Prostate gland (tissue), 2 donors: ENCODE results near the gene ZMIZ1. TPM values are rescaled to one million over a fixed set of nuclear protein-coding genes. Genes with fewer than 3 reads are reported as not detected.

Experiments used
- DNase-seq: peaks from one replicate; pipeline ENCODE4 v3.0.0-alpha.2; 2019; ENCODE audit warnings: low spot score
- H3K27ac ChIP-seq, 2 donors: fragments of 200-600 bp; sonication (generic); 2 replicates each; pipeline ENCODE4 v1.5.1; 2017 to 2019
- H3K27me3 ChIP-seq: fragments of 200-600 bp; sonication (generic); replicated peaks from 2 replicates; pipeline ENCODE4 v1.5.1; 2019; ENCODE audit not compliant: insufficient read depth
- H3K36me3 ChIP-seq, 2 donors: fragments of 200-600 bp; sonication (generic); 1 replicate in 1 of 2; 2 replicates in 1 of 2; pipeline versions ENCODE4 v1.5.1 to v1.8.1; 2017 to 2019
- H3K4me1 ChIP-seq: fragments of 200-600 bp; sonication (generic); replicated peaks from 2 replicates; pipeline ENCODE4 v1.5.1; 2019
- H3K4me3 ChIP-seq, 2 donors: fragments of 200-600 bp; sonication (generic); 2 replicates each; pipeline ENCODE4 v1.5.1; 2017 to 2019
- H3K9me3 ChIP-seq: fragments of 200-600 bp; sonication (generic); 2 replicates; pipeline ENCODE4 v1.5.1; 2017
- POLR2A ChIP-seq: fragments of 450-650 bp; IDR thresholded peaks from one replicate; pipeline ENCODE4 v1.6.1; 2016; ENCODE audit warnings: antibody characterized with exemption, mild to moderate bottlenecking
- POLR2AphosphoS5 ChIP-seq: sonication (generic); formaldehyde crosslinking; IDR thresholded peaks from one replicate; pipeline ENCODE4 v1.6.1; 2017; ENCODE audit warnings: antibody characterized with exemption
- WGBS: methylation state at CpG from one replicate; pipeline ENCODE4 v1.1.5; 2018; 5-methylcytosine and 5-hydroxymethylcytosine counted together
- intact Hi-C: fragments of 100-400 bp; cut with DNase I; formaldehyde crosslinking; loops from one replicate; pipeline ENCODE4 v1.14.2; 2022
- total RNA-seq, 2 donors: library from RNA; depleted of rRNA; stranded (reverse); fragments of >200 nt; gene quantifications; one replicate each; pipeline ENCODE4 v1.1.0, GENCODE V29; 2016
- TF ChIP-seq, protein P1 (sequence below), 4 experiments: fragments of 200-600 bp in 2 of 4; fragments of 450-650 bp in 2 of 4; sonication (generic) in 2 of 4; IDR thresholded peaks; 1 replicate in 3 of 4; 2 replicates in 1 of 4; pipeline ENCODE4 v1.5.1; 2016 to 2019; ENCODE audit warnings: antibody characterized with exemption in 4 of 4, mild to moderate bottlenecking in 2 of 4, moderate library complexity in 2 of 4

The ZMIZ1 gene
- total RNA-seq, 2 donors from 2014 or later = 69.6 to 78.5 TPM

DNA sequence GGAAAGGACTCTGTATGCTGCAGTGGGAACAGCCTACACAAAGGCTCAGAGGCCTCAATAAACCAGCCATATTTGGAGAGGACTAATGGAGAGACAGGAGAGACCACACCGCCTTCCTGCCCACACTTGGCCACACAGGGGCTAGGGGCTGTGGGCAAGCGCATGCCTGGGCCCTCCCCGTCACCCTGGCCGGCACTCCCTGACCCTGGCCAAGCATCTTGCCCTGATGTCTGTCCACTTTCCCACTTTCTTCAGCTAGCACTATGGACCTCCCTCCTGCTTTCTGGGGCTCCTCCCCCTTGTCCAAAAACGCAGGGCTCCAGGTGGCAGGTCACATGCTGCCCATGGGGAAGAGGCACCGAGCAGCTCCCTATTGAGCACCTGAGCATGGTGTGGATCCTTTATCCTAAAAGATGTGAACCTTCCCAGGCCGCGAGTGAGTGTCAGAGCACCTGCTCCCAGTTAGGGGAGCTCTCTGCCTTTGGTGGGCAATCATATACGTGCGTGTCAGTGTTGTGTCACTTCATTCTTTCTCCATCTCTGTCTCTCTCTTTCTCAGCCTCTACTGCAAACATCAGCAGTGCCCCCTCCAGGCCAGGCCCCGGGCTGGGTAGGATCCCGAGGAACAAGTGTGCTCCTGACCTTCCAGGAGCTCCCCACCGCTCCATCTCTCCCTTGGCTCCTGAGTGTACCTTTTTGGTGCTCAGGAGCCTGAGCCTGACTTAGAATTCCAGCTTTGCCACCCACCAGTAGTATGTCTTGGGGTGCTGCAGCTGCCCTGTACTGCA lies 74.0 kb downstream of the ZMIZ1 start:
- Histone ChIP-seq H3K27me3 (no peaks in the 10 kb centered on the region), H3K4me1 (peaks cover 26% of the 10 kb centered on the region), H3K36me3 (no peaks in the 10 kb centered on the region), H3K9me3 (no peaks in the 10 kb centered on the region), H3K27ac (no peak overlapping the region), H3K4me3 (no peak overlapping the region)
- DNase-seq = no peak
- WGBS = 82% methylated on average over 13 of the region's 13 CpGs
- intact Hi-C loops = no loop called here
- no peak for TF ChIP-seq POLR2A
- TF ChIP-seq POLR2AphosphoS5 = no peak
- TF ChIP-seq, protein P1, sequence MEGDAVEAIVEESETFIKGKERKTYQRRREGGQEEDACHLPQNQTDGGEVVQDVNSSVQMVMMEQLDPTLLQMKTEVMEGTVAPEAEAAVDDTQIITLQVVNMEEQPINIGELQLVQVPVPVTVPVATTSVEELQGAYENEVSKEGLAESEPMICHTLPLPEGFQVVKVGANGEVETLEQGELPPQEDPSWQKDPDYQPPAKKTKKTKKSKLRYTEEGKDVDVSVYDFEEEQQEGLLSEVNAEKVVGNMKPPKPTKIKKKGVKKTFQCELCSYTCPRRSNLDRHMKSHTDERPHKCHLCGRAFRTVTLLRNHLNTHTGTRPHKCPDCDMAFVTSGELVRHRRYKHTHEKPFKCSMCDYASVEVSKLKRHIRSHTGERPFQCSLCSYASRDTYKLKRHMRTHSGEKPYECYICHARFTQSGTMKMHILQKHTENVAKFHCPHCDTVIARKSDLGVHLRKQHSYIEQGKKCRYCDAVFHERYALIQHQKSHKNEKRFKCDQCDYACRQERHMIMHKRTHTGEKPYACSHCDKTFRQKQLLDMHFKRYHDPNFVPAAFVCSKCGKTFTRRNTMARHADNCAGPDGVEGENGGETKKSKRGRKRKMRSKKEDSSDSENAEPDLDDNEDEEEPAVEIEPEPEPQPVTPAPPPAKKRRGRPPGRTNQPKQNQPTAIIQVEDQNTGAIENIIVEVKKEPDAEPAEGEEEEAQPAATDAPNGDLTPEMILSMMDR (IDR thresholded peaks at IDR 0.05) = no peak

DNA sequence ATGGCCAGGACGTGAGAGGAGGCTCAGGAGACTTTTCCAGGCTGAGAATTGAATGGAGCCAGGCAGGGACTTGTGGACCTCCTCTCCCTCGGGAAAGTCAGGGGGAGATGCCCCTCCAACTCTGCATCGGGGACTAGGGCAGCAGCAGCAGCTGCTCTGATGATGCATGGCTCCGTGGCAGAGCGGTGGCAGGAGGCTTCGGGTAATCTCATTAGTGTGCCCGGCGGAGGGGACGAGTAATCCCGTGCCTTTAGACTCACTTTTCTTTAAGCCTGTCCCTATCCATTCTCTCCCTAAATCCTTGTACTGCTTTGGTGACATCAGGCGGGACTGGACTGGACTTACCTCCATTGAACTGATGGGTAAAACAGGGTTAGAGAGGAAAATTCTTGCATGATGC lies 75.1 kb downstream of the ZMIZ1 start:
- DNase-seq = no peak
- H3K4me1 ChIP-seq = peaks cover 36% of the 10 kb centered on the region
- intact Hi-C loops = no loop called here
- H3K36me3 ChIP-seq = no peaks in the 10 kb centered on the region
- no peaks in the 10 kb centered on the region for H3K9me3 ChIP-seq
- no peak overlapping the region for H3K4me3 ChIP-seq
- H3K27me3 ChIP-seq = no peaks in the 10 kb centered on the region
- no peak overlapping the region for H3K27ac ChIP-seq
- TF ChIP-seq, protein P1 (IDR thresholded peaks at IDR 0.05) = no peak
- TF ChIP-seq POLR2A (no peak), POLR2AphosphoS5 (no peak)
- WGBS = 88% methylated on average over 11 of the region's 11 CpGs

DNA sequence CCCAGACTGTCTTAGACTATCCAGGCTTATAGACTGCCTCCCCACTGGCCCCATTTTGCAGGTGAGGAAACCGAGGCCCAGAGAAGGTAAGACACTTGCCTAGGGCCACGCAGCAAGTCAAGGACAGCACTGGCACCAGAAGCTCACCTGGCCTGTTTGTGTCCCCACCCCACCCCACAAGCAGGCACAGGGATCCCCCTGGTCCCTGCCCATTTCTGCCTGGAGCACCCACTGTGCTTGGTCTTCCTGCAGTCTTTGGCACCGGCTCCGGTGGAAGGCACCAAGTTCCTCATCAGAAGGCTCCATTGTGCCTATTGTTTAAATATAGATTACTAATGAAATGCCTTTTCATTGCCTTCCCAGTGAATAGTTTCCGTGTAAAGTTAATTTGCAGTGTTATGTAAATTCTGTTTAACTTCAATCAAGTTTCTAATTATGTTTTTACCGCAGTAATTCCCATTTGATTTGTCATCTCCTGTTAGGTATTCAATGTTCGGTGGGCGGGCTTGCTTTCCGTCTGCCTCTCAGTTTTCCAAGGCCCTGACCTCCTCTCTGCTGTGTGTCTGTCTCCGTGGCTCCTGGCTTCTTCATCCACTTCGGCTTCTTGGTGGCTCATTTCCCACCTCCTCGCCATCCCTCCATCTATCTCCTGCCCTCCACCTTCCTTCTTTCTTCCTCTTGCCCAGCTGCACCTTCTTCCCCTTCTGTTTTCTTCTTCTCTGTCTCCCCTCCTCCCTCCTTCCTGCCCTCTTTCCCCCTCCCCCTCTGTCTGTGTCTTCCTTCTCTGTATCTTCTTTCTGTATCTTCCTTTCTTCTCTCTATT lies 75.8 kb downstream of the ZMIZ1 start:
- Histone ChIP-seq H3K4me3 (no peak overlapping the region), H3K27ac (no peak overlapping the region), H3K9me3 (no peaks in the 10 kb centered on the region), H3K27me3 (no peaks in the 10 kb centered on the region), H3K4me1 (peaks cover 43% of the 10 kb centered on the region), H3K36me3 (no peaks in the 10 kb centered on the region)
- intact Hi-C loops = no loop called here
- DNase-seq = no peak
- 64% methylated on average over 12 of the region's 12 CpGs for WGBS
- TF ChIP-seq POLR2AphosphoS5 (no peak), POLR2A (no peak)
- TF ChIP-seq, protein P1 (IDR thresholded peaks at IDR 0.05) = no peak

DNA sequence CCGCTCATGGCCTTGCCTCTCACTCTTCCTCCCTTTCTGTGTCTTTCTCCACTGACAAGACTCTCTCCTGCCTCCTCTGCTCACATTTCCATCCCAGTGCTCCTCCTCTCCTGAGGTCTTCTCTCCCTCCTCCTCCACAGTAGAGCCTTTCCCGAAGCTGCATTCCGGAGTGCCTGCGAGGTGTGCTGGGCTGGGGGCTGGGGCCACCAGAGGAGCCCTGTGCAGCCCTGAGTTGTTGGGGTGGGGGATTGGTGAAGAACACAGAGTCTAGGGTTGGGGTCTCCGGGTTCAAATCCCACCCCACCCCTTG lies 76.4 kb downstream of the ZMIZ1 start:
- 78% methylated on average over 5 of the region's 5 CpGs for WGBS
- H3K27me3 ChIP-seq = no peaks in the 10 kb centered on the region
- H3K4me1 ChIP-seq = peaks cover 49% of the 10 kb centered on the region
- DNase-seq = no peak
- no peak for TF ChIP-seq POLR2AphosphoS5
- TF ChIP-seq POLR2A = no peak
- TF ChIP-seq, protein P1 (IDR thresholded peaks at IDR 0.05) = no peak
- H3K4me3 ChIP-seq = no peak overlapping the region
- intact Hi-C loops = no loop called here
- H3K36me3 ChIP-seq = no peaks in the 10 kb centered on the region
- H3K27ac ChIP-seq = no peak overlapping the region
- H3K9me3 ChIP-seq = no peaks in the 10 kb centered on the region
